ENCODE data around the gene PPP1R37. TPM values are rescaled to one million over a fixed set of nuclear protein-coding genes. Genes with fewer than 3 reads are reported as not detected.
A peak's percentile ranks its signal among the peaks of the same experiment; 100 is the strongest.

Gene PPP1R37
- total and polyA plus RNA-seq, 4 donors: 7.1 to 22.7 (median 14.4) TPM

GRCh38 chr19:45150751-45151281 is 57.8 kb downstream of the PPP1R37 start:
- 55 to 72% methylated on average over 4 of the region's 4 CpGs for WGBS, 2 donors
- Histone ChIP-seq H3K27ac (ENCODE audit: low read depth in 1 of 2, low read length in 2 of 2) (no peak overlapping the region), H3K27me3 (ENCODE audit: control insufficient read depth in 1 of 2, insufficient read depth in 2 of 2, low read length in 1 of 2) (no peaks in the 10 kb centered on the region), H3K9me3 (ENCODE audit: control insufficient read depth, low read length) (no peaks in the 10 kb centered on the region), H3K36me3 (ENCODE audit: control insufficient read depth in 1 of 2, insufficient read depth in 2 of 2, low read length in 1 of 2) (no peaks in the 10 kb centered on the region), H3K4me1 (ENCODE audit: control insufficient read depth in 1 of 2, insufficient read depth in 2 of 2, low read length in 2 of 2) (no peaks in the 10 kb centered on the region), H3K4me3 (ENCODE audit: low read length in 2 of 2) (no peak overlapping the region)
- intact Hi-C loops (cut with DNase I): no loop called here
- ATAC-seq (ENCODE audit: low FRiP score): no peak
- DNase-seq: no peak

GRCh38 chr19:45151320-45151719 is 58.3 kb downstream of the PPP1R37 start:
- no peak for ATAC-seq (ENCODE audit: low FRiP score)
- 77 to 78% methylated on average over 7 of the region's 7 CpGs for WGBS, 2 donors
- Histone ChIP-seq H3K4me1 (ENCODE audit: control insufficient read depth in 1 of 2, insufficient read depth in 2 of 2, low read length in 2 of 2) (no peaks in the 10 kb centered on the region), H3K36me3 (ENCODE audit: control insufficient read depth in 1 of 2, insufficient read depth in 2 of 2, low read length in 1 of 2) (no peaks in the 10 kb centered on the region), H3K9me3 (ENCODE audit: control insufficient read depth, low read length) (no peaks in the 10 kb centered on the region), H3K4me3 (ENCODE audit: low read length in 2 of 2) (no peak overlapping the region), H3K27ac (ENCODE audit: low read depth in 1 of 2, low read length in 2 of 2) (no peak overlapping the region), H3K27me3 (ENCODE audit: control insufficient read depth in 1 of 2, insufficient read depth in 2 of 2, low read length in 1 of 2) (no peaks in the 10 kb centered on the region)
- DNase-seq: no peak
- intact Hi-C loops (cut with DNase I): no loop called here

- H3K4me3 ChIP-seq (ENCODE audit: low read length in 2 of 2): no peak overlapping the region
- no peaks in the 10 kb centered on the region for H3K36me3 ChIP-seq (ENCODE audit: control insufficient read depth in 1 of 2, insufficient read depth in 2 of 2, low read length in 1 of 2)
Measured at GRCh38 chr19:45151821-45152503, 59.0 kb downstream of the PPP1R37 start.

GRCh38 chr19:45152504-45153338 is 59.7 kb downstream of the PPP1R37 start:
- Histone ChIP-seq H3K27me3 (ENCODE audit: control insufficient read depth in 1 of 2, insufficient read depth in 2 of 2, low read length in 1 of 2) (no peaks in the 10 kb centered on the region), H3K4me3 (ENCODE audit: low read length in 2 of 2) (no peak overlapping the region), H3K4me1 (ENCODE audit: control insufficient read depth in 1 of 2, insufficient read depth in 2 of 2, low read length in 2 of 2) (no peaks in the 10 kb centered on the region), H3K27ac (ENCODE audit: low read depth in 1 of 2, low read length in 2 of 2) (no peak overlapping the region), H3K36me3 (ENCODE audit: control insufficient read depth in 1 of 2, insufficient read depth in 2 of 2, low read length in 1 of 2) (no peaks in the 10 kb centered on the region), H3K9me3 (ENCODE audit: control insufficient read depth, low read length) (no peaks in the 10 kb centered on the region)
- ATAC-seq (ENCODE audit: low FRiP score): peak; percentile 6
- WGBS, 2 donors: 3% methylated on average over 91 of the region's 91 CpGs
- DNase-seq: no peak
- intact Hi-C loops (cut with DNase I): no loop called here

More at GRCh38 chr19:45151821-45152503, 59.0 kb downstream of the PPP1R37 start:
- DNase-seq (no peak), ATAC-seq (ENCODE audit: low FRiP score) (no peak)
- H3K27me3 ChIP-seq (ENCODE audit: control insufficient read depth in 1 of 2, insufficient read depth in 2 of 2, low read length in 1 of 2): no peaks in the 10 kb centered on the region
- no peaks in the 10 kb centered on the region for H3K9me3 ChIP-seq (ENCODE audit: control insufficient read depth, low read length)
- WGBS, 2 donors: 9 to 11% methylated on average over 61 to 64 of the region's 64 CpGs
- no peaks in the 10 kb centered on the region for H3K4me1 ChIP-seq (ENCODE audit: control insufficient read depth in 1 of 2, insufficient read depth in 2 of 2, low read length in 2 of 2)
- no peak overlapping the region for H3K27ac ChIP-seq (ENCODE audit: low read depth in 1 of 2, low read length in 2 of 2)
- intact Hi-C loops (cut with DNase I): no loop called here

GRCh38 chr19:45153339-45154063 is 60.5 kb downstream of the PPP1R37 start:
- H3K27me3 ChIP-seq (ENCODE audit: control insufficient read depth in 1 of 2, insufficient read depth in 2 of 2, low read length in 1 of 2): no peaks in the 10 kb centered on the region
- ATAC-seq (ENCODE audit: low FRiP score): peak; percentile 26
- intact Hi-C loops (cut with DNase I): no loop called here

GRCh38 chr19:45154064-45154827 is 61.3 kb downstream of the PPP1R37 start:
- DNase-seq (peak in 1 of 2 donors; percentile 73), ATAC-seq (ENCODE audit: low FRiP score) (no peak)
- intact Hi-C loops (cut with DNase I): no loop called here
- no peaks in the 10 kb centered on the region for H3K9me3 ChIP-seq (ENCODE audit: control insufficient read depth, low read length)
- no peaks in the 10 kb centered on the region for H3K36me3 ChIP-seq (ENCODE audit: control insufficient read depth in 1 of 2, insufficient read depth in 2 of 2, low read length in 1 of 2)
- H3K27ac ChIP-seq (ENCODE audit: low read depth in 1 of 2, low read length in 2 of 2): no peak overlapping the region
- no peak overlapping the region for H3K4me3 ChIP-seq (ENCODE audit: low read length in 2 of 2)
- WGBS, 2 donors: 60 to 61% methylated on average over 19 of the region's 19 CpGs
- H3K27me3 ChIP-seq (ENCODE audit: control insufficient read depth in 1 of 2, insufficient read depth in 2 of 2, low read length in 1 of 2): no peaks in the 10 kb centered on the region
- H3K4me1 ChIP-seq (ENCODE audit: control insufficient read depth in 1 of 2, insufficient read depth in 2 of 2, low read length in 2 of 2): no peaks in the 10 kb centered on the region

More at GRCh38 chr19:45153339-45154063, 60.5 kb downstream of the PPP1R37 start:
- 1% methylated on average over 65 to 69 of the region's 69 CpGs for WGBS, 2 donors
- Histone ChIP-seq H3K27ac (ENCODE audit: low read depth in 1 of 2, low read length in 2 of 2) (no peak overlapping the region), H3K4me1 (ENCODE audit: control insufficient read depth in 1 of 2, insufficient read depth in 2 of 2, low read length in 2 of 2) (no peaks in the 10 kb centered on the region), H3K4me3 (ENCODE audit: low read length in 2 of 2) (no peak overlapping the region), H3K9me3 (ENCODE audit: control insufficient read depth, low read length) (no peaks in the 10 kb centered on the region), H3K36me3 (ENCODE audit: control insufficient read depth in 1 of 2, insufficient read depth in 2 of 2, low read length in 1 of 2) (no peaks in the 10 kb centered on the region)
- peak in 1 of 2 donors; percentile 78 for DNase-seq

- no peaks in the 10 kb centered on the region for H3K4me1 ChIP-seq (ENCODE audit: control insufficient read depth in 1 of 2, insufficient read depth in 2 of 2, low read length in 2 of 2)
- ATAC-seq (ENCODE audit: low FRiP score): no peak
- H3K27me3 ChIP-seq (ENCODE audit: control insufficient read depth in 1 of 2, insufficient read depth in 2 of 2, low read length in 1 of 2): no peaks in the 10 kb centered on the region
- intact Hi-C loops (cut with DNase I): no loop called here
- 65 to 68% methylated on average over 11 of the region's 11 CpGs for WGBS, 2 donors
- no peak overlapping the region for H3K27ac ChIP-seq (ENCODE audit: low read depth in 1 of 2, low read length in 2 of 2)
- DNase-seq: no peak
- no peaks in the 10 kb centered on the region for H3K36me3 ChIP-seq (ENCODE audit: control insufficient read depth in 1 of 2, insufficient read depth in 2 of 2, low read length in 1 of 2)
- H3K9me3 ChIP-seq (ENCODE audit: control insufficient read depth, low read length): no peaks in the 10 kb centered on the region
- H3K4me3 ChIP-seq (ENCODE audit: low read length in 2 of 2): no peak overlapping the region
Measured at GRCh38 chr19:45156011-45156630, 63.1 kb downstream of the PPP1R37 start.

GRCh38 chr19:45156751-45157150 is 63.8 kb downstream of the PPP1R37 start:
- ATAC-seq (ENCODE audit: low FRiP score) (no peak), DNase-seq (no peak)
- no peak overlapping the region for H3K27ac ChIP-seq (ENCODE audit: low read depth in 1 of 2, low read length in 2 of 2)
- H3K9me3 ChIP-seq (ENCODE audit: control insufficient read depth, low read length): no peaks in the 10 kb centered on the region
- no peaks in the 10 kb centered on the region for H3K4me1 ChIP-seq (ENCODE audit: control insufficient read depth in 1 of 2, insufficient read depth in 2 of 2, low read length in 2 of 2)
- H3K36me3 ChIP-seq (ENCODE audit: control insufficient read depth in 1 of 2, insufficient read depth in 2 of 2, low read length in 1 of 2): no peaks in the 10 kb centered on the region
- H3K27me3 ChIP-seq (ENCODE audit: control insufficient read depth in 1 of 2, insufficient read depth in 2 of 2, low read length in 1 of 2): no peaks in the 10 kb centered on the region
- 76 to 77% methylated on average over 11 of the region's 11 CpGs for WGBS, 2 donors
- no peak overlapping the region for H3K4me3 ChIP-seq (ENCODE audit: low read length in 2 of 2)
- intact Hi-C loops (cut with DNase I): no loop called here
